ENCODE measurements around the gene EGR2.

DNA sequence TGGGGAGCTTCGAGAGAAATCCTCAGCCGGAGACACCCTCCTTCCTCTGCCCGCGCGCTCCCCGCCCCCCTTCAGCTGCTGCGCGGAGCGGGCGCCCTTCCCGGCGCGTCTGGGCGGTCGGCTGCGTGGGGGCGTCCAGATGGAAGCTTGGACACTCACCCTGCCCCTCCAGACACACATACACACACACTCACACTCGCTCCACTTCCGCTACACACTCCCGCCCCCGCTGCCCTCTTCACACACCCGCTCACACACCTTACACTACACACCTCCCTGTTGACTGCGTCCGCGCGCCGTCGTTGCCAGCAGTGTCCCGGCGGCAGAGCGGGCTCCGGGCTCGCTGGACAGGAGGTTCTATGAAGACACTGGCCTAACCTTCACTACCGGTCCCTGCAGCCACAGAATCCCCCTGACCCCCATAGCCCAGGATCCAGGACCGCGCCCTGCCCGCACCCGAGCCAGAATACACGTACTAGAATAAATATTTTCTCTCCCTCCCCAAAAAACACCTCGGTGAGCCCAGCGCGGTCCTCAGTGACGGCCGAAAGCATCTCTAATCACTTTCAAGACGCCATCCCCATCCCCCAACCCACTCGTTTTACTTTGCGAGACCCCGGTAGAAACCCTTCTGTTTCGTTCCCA, 1.1 kb upstream of the EGR2 start:
- TF ChIP-seq, protein P1, sequence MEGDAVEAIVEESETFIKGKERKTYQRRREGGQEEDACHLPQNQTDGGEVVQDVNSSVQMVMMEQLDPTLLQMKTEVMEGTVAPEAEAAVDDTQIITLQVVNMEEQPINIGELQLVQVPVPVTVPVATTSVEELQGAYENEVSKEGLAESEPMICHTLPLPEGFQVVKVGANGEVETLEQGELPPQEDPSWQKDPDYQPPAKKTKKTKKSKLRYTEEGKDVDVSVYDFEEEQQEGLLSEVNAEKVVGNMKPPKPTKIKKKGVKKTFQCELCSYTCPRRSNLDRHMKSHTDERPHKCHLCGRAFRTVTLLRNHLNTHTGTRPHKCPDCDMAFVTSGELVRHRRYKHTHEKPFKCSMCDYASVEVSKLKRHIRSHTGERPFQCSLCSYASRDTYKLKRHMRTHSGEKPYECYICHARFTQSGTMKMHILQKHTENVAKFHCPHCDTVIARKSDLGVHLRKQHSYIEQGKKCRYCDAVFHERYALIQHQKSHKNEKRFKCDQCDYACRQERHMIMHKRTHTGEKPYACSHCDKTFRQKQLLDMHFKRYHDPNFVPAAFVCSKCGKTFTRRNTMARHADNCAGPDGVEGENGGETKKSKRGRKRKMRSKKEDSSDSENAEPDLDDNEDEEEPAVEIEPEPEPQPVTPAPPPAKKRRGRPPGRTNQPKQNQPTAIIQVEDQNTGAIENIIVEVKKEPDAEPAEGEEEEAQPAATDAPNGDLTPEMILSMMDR (IDR thresholded peaks at IDR 0.05; ENCODE audit: insufficient read depth, low read length, poor library complexity, severe bottlenecking) = no peak
- no peak for TF ChIP-seq EZH2phosphoT487 (conservative IDR thresholded peaks at IDR 0.05; ENCODE audit: low read length)
